Activated CD4-positive, alpha-beta T cell treated with anti-CD3 and anti-CD28 coated beads for 48 hours (primary cell): ENCODE data around the gene FGD3.
"Not testable (repeated sequence)": the region's sequence is repeated elsewhere in the genome, so short reads cannot be mapped to it uniquely, and the experiment has no call there.

ENCODE experiments used
- DNase-seq: peaks from one replicate; pipeline ENCODE4 v3.0.0-alpha.2; 2020

Gene FGD3

GRCh38 chr9:93010704-93011103 is 63.4 kb downstream of the FGD3 start:
- DNase-seq = no peak

GRCh38 chr9:93011114-93011513 is 63.8 kb downstream of the FGD3 start:
- no peak for DNase-seq

- DNase-seq = no peak
These were observed 65.9 kb downstream of the FGD3 start for GRCh38 chr9:93012963-93013855.

- DNase-seq = no peak
These were observed 66.7 kb downstream of the FGD3 start for GRCh38 chr9:93013856-93014582.

- DNase-seq = not testable (repeated sequence)
These were observed 67.9 kb downstream of the FGD3 start for GRCh38 chr9:93015190-93015589.

GRCh38 chr9:93017621-93018020 is 70.3 kb downstream of the FGD3 start:
- DNase-seq = no peak

GRCh38 chr9:93020151-93020550 is 72.8 kb downstream of the FGD3 start:
- DNase-seq = no peak

- DNase-seq = peak; percentile 30
These were observed 73.7 kb downstream of the FGD3 start for GRCh38 chr9:93020771-93021670.

- no peak for DNase-seq
These were observed 74.7 kb downstream of the FGD3 start for GRCh38 chr9:93022066-93022465.

GRCh38 chr9:93022721-93023520 is 75.6 kb downstream of the FGD3 start:
- no peak for DNase-seq

- DNase-seq = no peak
These were observed 76.1 kb downstream of the FGD3 start for GRCh38 chr9:93023521-93023815.

- DNase-seq = no peak
These were observed 77.3 kb downstream of the FGD3 start for GRCh38 chr9:93024646-93024910.

GRCh38 chr9:93024986-93025630 is 77.8 kb downstream of the FGD3 start:
- no peak for DNase-seq

GRCh38 chr9:93025736-93026135 is 78.4 kb downstream of the FGD3 start:
- no peak for DNase-seq

GRCh38 chr9:93026640-93027039 is 79.3 kb downstream of the FGD3 start:
- DNase-seq = no peak

GRCh38 chr9:93027750-93028149 is 80.4 kb downstream of the FGD3 start:
- DNase-seq = no peak

GRCh38 chr9:93028448-93029006 is 81.2 kb downstream of the FGD3 start:
- peak; percentile 56 for DNase-seq

- DNase-seq = no peak
These were observed 83.6 kb downstream of the FGD3 start for GRCh38 chr9:93030642-93031628.

- no peak for DNase-seq
These were observed 84.5 kb downstream of the FGD3 start for GRCh38 chr9:93031629-93032430.

- no peak for DNase-seq
These were observed 85.2 kb downstream of the FGD3 start for GRCh38 chr9:93032545-93032944.
